Measurements from ENCODE around the gene PRPH2. TPM values are rescaled to one million over a fixed set of nuclear protein-coding genes. Genes with fewer than 3 reads are reported as not detected.

The PRPH2 gene
- total RNA-seq, 1 donor from 2014 or later = 0.63 TPM

DNA sequence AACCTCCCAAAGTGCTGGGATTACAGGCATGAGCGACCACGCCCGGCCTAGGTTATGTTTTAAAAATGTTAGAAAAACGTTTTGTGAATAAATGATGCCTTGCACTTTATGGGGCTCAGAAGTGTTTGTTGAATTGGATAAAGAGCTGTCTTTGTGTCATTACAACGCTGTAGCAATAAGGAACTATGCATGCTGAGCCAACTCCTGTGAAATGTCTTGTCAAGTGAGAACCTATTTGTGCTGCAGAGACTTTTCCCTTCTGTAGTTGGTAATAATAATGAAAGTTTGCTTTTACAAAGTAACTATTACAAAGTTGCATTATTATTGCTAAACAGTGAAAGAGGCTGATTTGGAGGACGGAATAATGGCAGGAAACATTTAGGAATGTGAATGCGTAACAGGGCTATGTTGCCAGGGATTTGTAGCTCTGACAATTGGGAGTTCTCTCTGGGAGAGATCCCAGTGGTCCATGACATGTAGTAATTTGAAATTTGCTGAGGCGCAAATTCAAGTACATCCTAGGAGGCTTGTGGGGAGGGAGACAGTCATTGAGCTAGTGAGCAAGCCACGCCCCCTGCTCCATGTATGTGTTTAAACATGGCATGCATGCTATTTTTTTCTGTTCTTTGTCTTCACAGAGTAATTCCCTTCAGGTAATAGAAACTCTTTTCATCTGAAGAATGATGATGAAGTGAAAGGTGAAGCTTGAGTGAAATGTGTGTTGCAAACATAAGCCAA lies 42.7 kb upstream of the PRPH2 start:
- Histone ChIP-seq H3K27me3 (ENCODE audit: low read depth) (no peaks in the 10 kb centered on the region), H3K9me3 (replicated peaks) (no peaks in the 10 kb centered on the region), H3K36me3 (peaks cover 2% of the 10 kb centered on the region), H3K4me3 (no peak overlapping the region), H3K4me1 (peaks cover 11% of the 10 kb centered on the region), H3K27ac (replicated peaks) (no peak overlapping the region)
- DNase-seq = no peak
- intact Hi-C loops (cut with micrococcal nuclease) = no loop called here
- no peak for TF ChIP-seq CTCF (IDR thresholded peaks at IDR 0.05; ENCODE audit: borderline replicate concordance)

DNA sequence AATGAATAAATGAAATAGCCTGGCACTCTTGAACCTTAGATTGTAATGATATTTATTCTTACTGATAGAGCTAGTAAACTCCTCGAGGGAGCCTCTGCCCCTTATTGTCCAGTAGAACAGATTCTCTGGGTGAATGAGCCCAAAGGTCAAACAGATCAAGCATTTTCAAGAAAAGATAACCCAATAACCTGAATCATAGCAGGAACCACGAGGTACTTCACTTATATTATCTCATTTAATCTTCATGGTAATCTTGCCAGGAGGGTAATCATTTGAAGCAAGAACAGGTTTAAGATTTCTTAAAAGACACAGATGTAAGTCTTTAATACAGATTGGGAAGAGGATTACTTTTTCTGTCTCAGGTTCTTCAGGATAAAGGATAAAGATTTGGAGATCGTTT lies 40.6 kb upstream of the PRPH2 start:
- TF ChIP-seq CTCF (IDR thresholded peaks at IDR 0.05; ENCODE audit: borderline replicate concordance) = no peak
- H3K36me3 ChIP-seq = peaks cover 14% of the 10 kb centered on the region
- intact Hi-C loops (cut with micrococcal nuclease) = no loop called here
- no peak overlapping the region for H3K4me3 ChIP-seq
- H3K4me1 ChIP-seq = peaks cover 13% of the 10 kb centered on the region
- H3K27me3 ChIP-seq (ENCODE audit: low read depth) = no peaks in the 10 kb centered on the region
- no peak for DNase-seq
- H3K27ac ChIP-seq (replicated peaks) = no peak overlapping the region
- H3K9me3 ChIP-seq (replicated peaks) = no peaks in the 10 kb centered on the region

DNA sequence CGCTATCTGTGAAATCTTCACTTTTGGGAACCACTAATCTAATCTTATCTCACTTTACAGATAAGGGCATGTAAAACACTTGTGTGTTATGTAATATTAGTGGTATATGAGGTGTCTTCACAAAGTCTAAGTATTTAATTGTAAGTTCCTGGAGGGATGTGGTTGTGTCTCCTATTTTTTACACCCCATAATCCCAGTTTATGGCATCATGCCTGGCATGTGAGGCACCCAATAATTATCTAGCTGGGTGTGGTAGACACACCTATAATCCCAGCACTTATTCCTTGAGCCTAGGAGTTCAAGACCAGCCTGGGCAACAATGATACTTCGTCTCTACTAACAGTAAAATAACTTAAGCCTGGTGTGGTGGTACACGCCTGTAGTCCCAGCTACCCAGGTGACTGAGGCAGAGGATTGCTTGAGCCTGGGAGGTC lies 40.0 kb upstream of the PRPH2 start:
- TF ChIP-seq CTCF (IDR thresholded peaks at IDR 0.05; ENCODE audit: borderline replicate concordance) = no peak
- DNase-seq = no peak
- Histone ChIP-seq H3K4me1 (peaks cover 8% of the 10 kb centered on the region), H3K27me3 (ENCODE audit: low read depth) (no peaks in the 10 kb centered on the region), H3K9me3 (replicated peaks) (no peaks in the 10 kb centered on the region), H3K36me3 (peaks cover 14% of the 10 kb centered on the region), H3K4me3 (no peak overlapping the region), H3K27ac (replicated peaks) (no peak overlapping the region)
- intact Hi-C loops (cut with micrococcal nuclease) = no loop called here

DNA sequence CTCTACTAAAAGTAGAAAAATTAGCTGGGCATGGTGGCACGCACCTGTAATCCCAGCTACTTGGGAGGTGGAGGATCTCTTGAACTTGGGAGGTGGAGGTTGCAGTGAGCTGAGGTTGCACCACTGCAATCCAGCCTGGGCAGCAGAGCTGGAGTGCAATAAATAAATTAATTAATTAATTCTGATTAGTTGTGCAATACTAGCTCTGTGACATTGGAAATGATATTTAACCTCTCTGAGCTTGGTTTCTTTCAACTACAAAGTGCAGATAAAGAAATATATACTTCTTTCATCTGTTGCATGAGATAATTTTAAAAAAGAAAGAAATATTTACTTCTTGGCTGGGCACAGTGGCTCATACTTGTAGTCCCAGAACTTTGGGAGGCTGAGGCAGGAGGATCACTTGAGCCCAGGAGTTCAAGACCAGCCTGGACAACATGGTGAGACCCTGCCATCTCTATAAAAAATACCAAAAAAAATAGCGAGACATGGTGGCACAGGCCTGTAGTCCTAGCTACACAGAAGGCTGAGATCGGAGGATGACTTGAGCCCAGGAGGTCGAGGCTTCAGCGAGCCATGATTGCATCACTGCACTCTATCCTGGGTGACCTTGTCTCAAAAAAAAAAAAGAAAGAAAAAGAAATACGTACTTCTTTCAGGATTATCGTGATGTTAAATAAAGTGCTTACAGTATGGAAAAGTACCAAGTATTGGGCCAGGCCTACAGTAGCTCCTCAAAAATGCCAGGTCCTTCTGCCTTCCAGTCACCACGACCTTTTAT lies 39.1 kb upstream of the PRPH2 start:
- Histone ChIP-seq H3K9me3 (replicated peaks) (no peaks in the 10 kb centered on the region), H3K4me3 (no peak overlapping the region), H3K27me3 (ENCODE audit: low read depth) (no peaks in the 10 kb centered on the region), H3K4me1 (peaks cover 4% of the 10 kb centered on the region), H3K27ac (replicated peaks) (no peak overlapping the region), H3K36me3 (peaks cover 14% of the 10 kb centered on the region)
- TF ChIP-seq CTCF (IDR thresholded peaks at IDR 0.05; ENCODE audit: borderline replicate concordance) = no peak
- no peak for DNase-seq
- intact Hi-C loops (cut with micrococcal nuclease) = no loop called here

- Histone ChIP-seq H3K4me3 (no peak overlapping the region), H3K27ac (replicated peaks) (no peak overlapping the region), H3K36me3 (peaks cover 14% of the 10 kb centered on the region), H3K4me1 (peaks cover 4% of the 10 kb centered on the region), H3K9me3 (replicated peaks) (no peaks in the 10 kb centered on the region), H3K27me3 (ENCODE audit: low read depth) (no peaks in the 10 kb centered on the region)
- intact Hi-C loops (cut with micrococcal nuclease) = no loop called here
- no peak for DNase-seq
- no peak for TF ChIP-seq CTCF (IDR thresholded peaks at IDR 0.05; ENCODE audit: borderline replicate concordance)
Observed at GRCh38 chr6:42758756-42759430, 36.5 kb upstream of the PRPH2 start.
